NCI-H2171 (cell line): ENCODE measurements around the gene RBM20.

Experiments used
- DNase-seq: peaks from one replicate; lab custom pipeline; 2025; lab: John Stamatoyannopoulos, UW

RBM20 gene

GRCh38 chr10:110871298-110872084, 227.4 kb downstream of the RBM20 start, which contains the start of gene PDCD4:
Gene PDCD4, plus strand, starts transcription at chr10:110871928. Its CDS starts 4,100 bp downstream, at chr10:110876028.
- peak; percentile 86 for DNase-seq

GRCh38 chr10:110872145-110872983, 228.2 kb downstream of the RBM20 start:
- peak; percentile 78 for DNase-seq

- DNase-seq, result no peak
Measured at GRCh38 chr10:110872984-110873923, 229.1 kb downstream of the RBM20 start.

DNA sequence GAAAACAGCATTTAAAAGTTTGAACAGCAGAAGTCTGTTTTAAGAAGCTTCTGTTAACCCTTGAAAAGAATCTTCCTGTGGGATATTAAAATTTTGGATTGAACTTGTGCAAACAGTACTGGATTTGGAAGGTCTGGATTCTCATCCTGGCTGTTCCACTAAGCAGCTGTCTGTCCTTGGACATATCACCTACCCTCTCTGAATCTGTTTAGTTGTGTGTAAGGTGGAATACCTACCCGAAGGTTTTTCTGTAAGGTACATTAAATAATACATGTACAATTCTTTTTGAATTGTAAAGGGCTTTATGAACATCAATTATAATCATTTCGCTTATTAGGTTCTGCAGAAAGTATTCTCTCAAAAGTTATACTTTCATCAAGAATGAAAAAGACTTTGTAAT, 229.8 kb downstream of the RBM20 start:
- DNase-seq, result no peak

DNA sequence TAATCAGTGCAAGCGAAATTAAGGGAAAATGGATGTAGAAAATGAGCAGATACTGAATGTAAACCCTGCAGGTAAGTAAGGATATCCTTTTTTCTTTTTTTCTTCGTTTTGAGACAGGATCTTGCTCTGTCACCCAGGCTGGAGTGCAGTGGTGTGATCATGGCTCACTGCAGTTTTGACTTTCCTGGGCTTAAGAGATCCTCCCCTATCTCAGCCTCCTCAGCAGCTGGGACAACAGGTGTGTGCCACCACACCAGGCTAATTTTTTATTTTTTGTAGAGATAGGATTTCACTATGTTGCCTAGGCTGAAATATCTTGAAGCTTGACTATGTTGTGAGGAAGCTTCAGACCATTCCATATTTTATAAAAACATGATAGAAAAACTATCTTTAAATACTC, 231.9 kb downstream of the RBM20 start:
- DNase-seq, result no peak

DNA sequence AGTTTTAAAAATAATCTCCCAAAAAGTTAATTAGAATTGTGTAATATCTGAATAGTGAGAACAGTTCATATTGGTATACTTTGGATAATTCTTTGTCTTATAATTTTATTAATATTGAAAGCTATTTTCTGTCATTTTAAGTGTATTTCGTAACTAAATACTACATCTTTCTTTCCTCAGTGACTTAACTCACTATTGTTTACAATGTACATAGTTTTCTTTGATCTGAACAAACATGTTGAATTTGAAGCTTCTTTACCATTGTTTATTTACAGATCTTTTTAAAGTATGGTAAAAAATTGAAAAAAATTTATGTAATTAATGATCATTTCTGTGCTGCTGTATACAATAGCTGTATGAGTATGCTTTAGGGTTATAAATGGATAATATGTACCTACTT, 232.7 kb downstream of the RBM20 start:
- DNase-seq, result no peak

DNA sequence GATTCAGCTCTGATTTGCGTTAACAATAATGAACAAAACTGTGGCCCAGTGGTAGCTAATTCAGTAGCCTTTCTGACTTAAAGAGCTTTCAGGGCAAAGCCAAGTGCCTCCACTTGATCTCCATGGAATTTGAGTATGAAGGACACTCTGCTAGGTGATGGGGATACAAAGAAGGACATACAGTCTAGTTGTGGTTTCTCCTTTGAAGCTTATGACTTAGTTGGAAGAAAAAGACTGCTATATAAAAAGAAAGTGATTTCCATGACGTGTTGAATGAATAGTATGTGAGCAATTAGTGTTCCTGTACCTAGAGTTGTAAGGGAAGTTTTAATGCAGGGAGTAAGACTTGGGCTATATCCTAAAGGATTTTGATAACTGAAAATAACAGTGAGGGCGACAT, 235.9 kb downstream of the RBM20 start:
- no peak for DNase-seq

DNA sequence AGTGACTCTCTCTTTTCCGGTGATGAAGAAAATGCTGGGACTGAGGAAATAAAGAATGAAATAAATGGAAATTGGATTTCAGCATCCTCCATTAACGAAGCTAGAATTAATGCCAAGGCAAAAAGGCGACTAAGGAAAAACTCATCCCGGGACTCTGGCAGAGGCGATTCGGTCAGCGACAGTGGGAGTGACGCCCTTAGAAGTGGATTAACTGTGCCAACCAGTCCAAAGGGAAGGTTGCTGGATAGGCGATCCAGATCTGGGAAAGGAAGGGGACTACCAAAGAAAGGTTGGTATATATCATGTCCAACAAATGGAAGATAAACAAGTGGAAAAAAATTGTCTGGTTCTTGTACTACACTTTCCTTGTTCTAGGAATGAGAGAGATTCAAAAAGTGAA, 237.1 kb downstream of the RBM20 start:
- DNase-seq, result no peak

- DNase-seq, result no peak
Measured at GRCh38 chr10:110881905-110882304, 237.8 kb downstream of the RBM20 start.

DNA sequence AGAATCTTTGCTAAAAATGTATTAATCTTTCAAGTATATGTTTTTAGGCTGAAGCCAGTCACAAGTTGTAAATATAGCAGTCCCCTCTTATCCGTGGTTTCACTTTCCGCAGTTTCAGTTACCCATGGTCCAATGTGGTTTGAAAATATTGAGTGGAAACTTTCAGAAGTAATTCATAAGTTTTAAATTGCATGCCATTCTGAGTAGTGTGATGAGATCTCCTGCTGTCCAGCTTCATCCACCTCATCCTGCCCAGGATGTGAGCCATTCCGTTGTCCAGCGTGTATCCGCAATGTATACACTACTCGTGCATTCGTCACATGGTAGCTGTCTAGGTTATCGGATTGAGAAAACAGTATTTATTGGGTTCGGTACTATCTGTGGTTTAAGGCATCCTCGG, 239.8 kb downstream of the RBM20 start:
- no peak for DNase-seq

DNA sequence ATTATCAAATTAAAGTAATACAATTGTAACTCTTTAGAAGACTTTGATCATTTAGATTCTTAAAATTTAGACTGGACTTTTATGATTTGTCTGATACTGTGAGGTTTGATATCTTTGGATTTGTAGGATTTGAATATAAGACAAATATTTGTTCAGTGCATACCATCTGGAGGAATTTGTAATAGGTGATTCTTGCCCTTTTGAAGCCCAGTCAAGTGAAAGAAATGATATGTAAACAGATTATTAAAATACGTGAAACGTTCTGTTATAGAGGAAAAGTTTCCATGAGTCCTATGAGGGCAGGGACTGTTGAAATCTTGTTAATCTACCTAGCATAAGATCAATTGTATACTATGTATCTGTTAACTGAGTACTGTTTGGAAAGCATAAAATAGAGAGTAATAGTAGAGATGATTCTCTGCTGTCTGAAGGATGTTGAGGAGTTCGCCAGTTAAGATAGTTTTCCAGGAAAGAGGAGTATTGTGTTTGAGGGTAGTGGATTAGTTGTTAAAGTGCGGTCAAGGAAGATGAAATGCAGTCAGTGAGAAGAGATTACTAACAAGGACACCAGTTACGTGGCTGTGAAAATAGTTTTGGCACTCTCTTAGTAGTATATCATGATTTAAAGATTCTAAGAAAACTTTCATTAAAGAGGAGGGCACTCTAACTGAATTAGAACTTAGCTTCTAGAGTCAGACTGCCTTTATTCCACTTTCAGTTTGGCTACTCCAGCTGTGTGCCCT, 242.0 kb downstream of the RBM20 start:
- no peak for DNase-seq

DNA sequence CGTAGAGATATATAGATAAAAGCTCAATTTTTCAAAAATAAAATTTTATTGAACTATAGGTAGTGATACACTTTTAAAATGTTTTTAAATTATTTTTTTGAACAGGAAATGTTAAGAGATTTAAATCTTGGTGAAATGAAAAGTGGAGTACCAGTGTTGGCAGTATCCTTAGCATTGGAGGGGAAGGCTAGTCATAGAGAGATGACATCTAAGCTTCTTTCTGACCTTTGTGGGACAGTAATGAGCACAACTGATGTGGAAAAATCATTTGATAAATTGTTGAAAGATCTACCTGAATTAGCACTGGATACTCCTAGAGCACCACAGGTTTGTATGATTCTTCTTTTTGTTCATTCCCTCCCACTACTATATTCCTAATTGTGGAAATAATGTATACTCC, 243.4 kb downstream of the RBM20 start:
- no peak for DNase-seq
